ENCODE results near the gene DCAF11.

Gene DCAF11

DNA sequence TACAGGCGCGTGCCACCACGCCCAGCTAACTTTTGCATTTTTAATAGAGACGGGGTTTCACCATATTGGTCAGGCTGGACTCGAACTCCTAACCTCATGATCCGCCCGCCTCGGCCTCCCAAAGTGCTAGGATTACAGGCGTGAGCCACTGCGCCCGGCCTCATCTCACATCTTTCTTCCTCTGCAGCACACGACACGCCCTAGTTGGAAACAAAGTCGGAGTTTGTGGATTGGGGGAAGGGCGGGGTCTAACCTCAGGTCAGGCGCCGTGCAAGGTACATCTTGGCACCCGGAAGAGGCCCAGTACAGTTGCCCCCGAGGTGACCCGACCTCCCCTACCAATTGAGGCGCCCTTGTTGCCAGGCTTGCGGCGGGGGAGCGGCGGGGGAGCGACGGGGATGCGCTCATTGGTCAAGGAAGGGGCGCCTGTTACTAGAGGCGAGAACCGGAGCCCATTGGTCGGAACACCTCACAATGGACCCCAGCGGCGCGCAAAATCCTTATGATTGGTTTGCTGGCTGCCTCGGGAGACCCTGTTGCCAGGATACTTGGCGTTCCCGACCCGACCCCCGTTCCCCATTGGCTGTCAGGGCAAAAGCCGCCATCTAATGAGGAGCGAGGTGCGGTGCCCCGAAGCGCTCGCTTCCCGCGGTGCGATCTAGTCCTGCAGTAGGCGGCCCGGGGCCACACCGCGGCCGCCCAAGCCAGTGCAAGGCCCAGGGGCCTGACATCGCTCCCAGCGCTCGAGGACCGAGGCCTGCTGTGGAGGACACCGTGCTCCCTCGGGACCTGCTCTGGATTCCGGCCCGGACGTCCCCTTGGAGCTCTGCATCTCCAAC is 57.1 kb downstream of the DCAF11 start, which contains the start of gene REC8 (continued):
- TF ChIP-seq ZFP3 (CRISPR knock-in tag; IDR thresholded peaks at IDR 0.05): no peak; the same call in 1 of the 2 replicates
- 0 out of 2 replicates have a peak, but pooled peaks have one; percentile 55 for TF ChIP-seq SNAI2 (CRISPR knock-in tag; IDR thresholded peaks at IDR 0.05)
- peak; percentile 66; the same call in 1 of the 2 replicates for TF ChIP-seq ESRRG (CRISPR knock-in tag; IDR thresholded peaks at IDR 0.05)
- TF ChIP-seq, protein P1, sequence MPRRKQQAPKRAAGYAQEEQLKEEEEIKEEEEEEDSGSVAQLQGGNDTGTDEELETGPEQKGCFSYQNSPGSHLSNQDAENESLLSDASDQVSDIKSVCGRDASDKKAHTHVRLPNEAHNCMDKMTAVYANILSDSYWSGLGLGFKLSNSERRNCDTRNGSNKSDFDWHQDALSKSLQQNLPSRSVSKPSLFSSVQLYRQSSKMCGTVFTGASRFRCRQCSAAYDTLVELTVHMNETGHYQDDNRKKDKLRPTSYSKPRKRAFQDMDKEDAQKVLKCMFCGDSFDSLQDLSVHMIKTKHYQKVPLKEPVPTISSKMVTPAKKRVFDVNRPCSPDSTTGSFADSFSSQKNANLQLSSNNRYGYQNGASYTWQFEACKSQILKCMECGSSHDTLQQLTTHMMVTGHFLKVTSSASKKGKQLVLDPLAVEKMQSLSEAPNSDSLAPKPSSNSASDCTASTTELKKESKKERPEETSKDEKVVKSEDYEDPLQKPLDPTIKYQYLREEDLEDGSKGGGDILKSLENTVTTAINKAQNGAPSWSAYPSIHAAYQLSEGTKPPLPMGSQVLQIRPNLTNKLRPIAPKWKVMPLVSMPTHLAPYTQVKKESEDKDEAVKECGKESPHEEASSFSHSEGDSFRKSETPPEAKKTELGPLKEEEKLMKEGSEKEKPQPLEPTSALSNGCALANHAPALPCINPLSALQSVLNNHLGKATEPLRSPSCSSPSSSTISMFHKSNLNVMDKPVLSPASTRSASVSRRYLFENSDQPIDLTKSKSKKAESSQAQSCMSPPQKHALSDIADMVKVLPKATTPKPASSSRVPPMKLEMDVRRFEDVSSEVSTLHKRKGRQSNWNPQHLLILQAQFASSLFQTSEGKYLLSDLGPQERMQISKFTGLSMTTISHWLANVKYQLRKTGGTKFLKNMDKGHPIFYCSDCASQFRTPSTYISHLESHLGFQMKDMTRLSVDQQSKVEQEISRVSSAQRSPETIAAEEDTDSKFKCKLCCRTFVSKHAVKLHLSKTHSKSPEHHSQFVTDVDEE (CRISPR knock-in tag; IDR thresholded peaks at IDR 0.05): no peak
- TF ChIP-seq PPARA (CRISPR knock-in tag; IDR thresholded peaks at IDR 0.05; ENCODE audit: borderline replicate concordance): no peak
- TF ChIP-seq, protein P2, sequence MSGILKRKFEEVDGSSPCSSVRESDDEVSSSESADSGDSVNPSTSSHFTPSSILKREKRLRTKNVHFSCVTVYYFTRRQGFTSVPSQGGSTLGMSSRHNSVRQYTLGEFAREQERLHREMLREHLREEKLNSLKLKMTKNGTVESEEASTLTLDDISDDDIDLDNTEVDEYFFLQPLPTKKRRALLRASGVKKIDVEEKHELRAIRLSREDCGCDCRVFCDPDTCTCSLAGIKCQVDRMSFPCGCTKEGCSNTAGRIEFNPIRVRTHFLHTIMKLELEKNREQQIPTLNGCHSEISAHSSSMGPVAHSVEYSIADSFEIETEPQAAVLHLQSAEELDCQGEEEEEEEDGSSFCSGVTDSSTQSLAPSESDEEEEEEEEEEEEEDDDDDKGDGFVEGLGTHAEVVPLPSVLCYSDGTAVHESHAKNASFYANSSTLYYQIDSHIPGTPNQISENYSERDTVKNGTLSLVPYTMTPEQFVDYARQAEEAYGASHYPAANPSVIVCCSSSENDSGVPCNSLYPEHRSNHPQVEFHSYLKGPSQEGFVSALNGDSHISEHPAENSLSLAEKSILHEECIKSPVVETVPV (CRISPR knock-in tag; IDR thresholded peaks at IDR 0.05): no peak
- TF ChIP-seq ZNF565 (CRISPR knock-in tag; conservative IDR thresholded peaks at IDR 0.05; ENCODE audit: low read depth): peak; percentile 36; the same call in 1 of the 2 replicates
- TF ChIP-seq TCF4 (CRISPR knock-in tag; IDR thresholded peaks at IDR 0.05; ENCODE audit: borderline replicate concordance): no peak
- peak; percentile 81; the same call in 1 of the 2 replicates for TF ChIP-seq CSDC2 (CRISPR knock-in tag; IDR thresholded peaks at IDR 0.05)
- TF ChIP-seq ZFP30 (CRISPR knock-in tag; IDR thresholded peaks at IDR 0.05): 0 out of 2 replicates have a peak, but pooled peaks have one; percentile 13
- TF ChIP-seq BACH2 (CRISPR knock-in tag; IDR thresholded peaks at IDR 0.05; ENCODE audit: borderline replicate concordance): no peak

DNA sequence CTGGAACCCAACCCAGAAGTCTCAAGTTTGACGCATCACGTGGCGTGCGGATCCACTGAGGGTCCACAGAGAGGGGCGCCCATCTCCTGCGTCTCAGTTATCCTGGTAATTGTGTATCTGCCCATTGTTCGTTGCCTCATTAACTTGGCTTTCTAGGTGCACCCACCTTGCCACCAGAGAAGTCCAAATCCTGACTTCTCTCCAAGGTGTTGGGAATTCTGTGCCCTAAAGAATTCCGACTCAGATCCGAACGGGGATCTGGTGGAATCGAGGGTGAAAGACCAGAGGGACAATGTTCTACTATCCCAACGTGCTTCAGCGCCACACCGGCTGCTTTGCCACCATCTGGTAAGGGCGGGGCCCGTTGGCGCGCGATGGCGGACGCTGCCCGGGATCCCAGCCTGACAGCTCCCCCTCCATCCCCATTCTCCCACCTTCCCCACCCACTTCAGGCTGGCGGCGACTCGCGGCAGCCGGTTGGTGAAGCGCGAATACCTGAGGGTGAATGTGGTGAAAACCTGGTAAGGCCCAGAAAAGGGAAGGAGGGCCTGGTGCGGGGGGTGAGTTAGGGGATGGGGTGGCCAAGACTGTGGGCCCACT is 57.8 kb downstream of the DCAF11 start:
- no peak; the same call in none of the 3 replicates for ATAC-seq

More for the DNA sequence above, 57.8 kb downstream of the DCAF11 start:
- TF ChIP-seq TOX (CRISPR knock-in tag; IDR thresholded peaks at IDR 0.05; ENCODE audit: borderline replicate concordance): no peak
- TF ChIP-seq BACH2 (CRISPR knock-in tag; IDR thresholded peaks at IDR 0.05; ENCODE audit: borderline replicate concordance): no peak
- TF ChIP-seq, protein P3, sequence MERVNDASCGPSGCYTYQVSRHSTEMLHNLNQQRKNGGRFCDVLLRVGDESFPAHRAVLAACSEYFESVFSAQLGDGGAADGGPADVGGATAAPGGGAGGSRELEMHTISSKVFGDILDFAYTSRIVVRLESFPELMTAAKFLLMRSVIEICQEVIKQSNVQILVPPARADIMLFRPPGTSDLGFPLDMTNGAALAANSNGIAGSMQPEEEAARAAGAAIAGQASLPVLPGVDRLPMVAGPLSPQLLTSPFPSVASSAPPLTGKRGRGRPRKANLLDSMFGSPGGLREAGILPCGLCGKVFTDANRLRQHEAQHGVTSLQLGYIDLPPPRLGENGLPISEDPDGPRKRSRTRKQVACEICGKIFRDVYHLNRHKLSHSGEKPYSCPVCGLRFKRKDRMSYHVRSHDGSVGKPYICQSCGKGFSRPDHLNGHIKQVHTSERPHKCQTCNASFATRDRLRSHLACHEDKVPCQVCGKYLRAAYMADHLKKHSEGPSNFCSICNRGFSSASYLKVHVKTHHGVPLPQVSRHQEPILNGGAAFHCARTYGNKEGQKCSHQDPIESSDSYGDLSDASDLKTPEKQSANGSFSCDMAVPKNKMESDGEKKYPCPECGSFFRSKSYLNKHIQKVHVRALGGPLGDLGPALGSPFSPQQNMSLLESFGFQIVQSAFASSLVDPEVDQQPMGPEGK (CRISPR knock-in tag; IDR thresholded peaks at IDR 0.05; ENCODE audit: borderline replicate concordance): no peak
- no peak for TF ChIP-seq TCF4 (CRISPR knock-in tag; IDR thresholded peaks at IDR 0.05; ENCODE audit: borderline replicate concordance)
- TF ChIP-seq ZFP3 (CRISPR knock-in tag; IDR thresholded peaks at IDR 0.05): no peak
- TF ChIP-seq, protein P2 (CRISPR knock-in tag; IDR thresholded peaks at IDR 0.05): no peak
- TF ChIP-seq GLIS3 (CRISPR knock-in tag; IDR thresholded peaks at IDR 0.05): no peak
- no peak for TF ChIP-seq ESRRG (CRISPR knock-in tag; IDR thresholded peaks at IDR 0.05)
- no peak for TF ChIP-seq ARNTL (CRISPR knock-in tag; IDR thresholded peaks at IDR 0.05; ENCODE audit: borderline replicate concordance, low read depth)
- no peak for TF ChIP-seq OSR1 (CRISPR knock-in tag; IDR thresholded peaks at IDR 0.05)
- TF ChIP-seq, protein P4, sequence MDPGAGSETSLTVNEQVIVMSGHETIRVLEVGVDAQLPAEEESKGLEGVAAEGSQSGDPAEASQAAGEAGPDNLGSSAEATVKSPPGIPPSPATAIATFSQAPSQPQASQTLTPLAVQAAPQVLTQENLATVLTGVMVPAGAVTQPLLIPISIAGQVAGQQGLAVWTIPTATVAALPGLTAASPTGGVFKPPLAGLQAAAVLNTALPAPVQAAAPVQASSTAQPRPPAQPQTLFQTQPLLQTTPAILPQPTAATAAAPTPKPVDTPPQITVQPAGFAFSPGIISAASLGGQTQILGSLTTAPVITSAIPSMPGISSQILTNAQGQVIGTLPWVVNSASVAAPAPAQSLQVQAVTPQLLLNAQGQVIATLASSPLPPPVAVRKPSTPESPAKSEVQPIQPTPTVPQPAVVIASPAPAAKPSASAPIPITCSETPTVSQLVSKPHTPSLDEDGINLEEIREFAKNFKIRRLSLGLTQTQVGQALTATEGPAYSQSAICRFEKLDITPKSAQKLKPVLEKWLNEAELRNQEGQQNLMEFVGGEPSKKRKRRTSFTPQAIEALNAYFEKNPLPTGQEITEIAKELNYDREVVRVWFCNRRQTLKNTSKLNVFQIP (CRISPR knock-in tag; IDR thresholded peaks at IDR 0.05; ENCODE audit: borderline replicate concordance, low read depth): no peak
- TF ChIP-seq CSDC2 (CRISPR knock-in tag; IDR thresholded peaks at IDR 0.05): no peak
- TF ChIP-seq ZFP30 (CRISPR knock-in tag; IDR thresholded peaks at IDR 0.05): no peak
- TF ChIP-seq, protein P5, sequence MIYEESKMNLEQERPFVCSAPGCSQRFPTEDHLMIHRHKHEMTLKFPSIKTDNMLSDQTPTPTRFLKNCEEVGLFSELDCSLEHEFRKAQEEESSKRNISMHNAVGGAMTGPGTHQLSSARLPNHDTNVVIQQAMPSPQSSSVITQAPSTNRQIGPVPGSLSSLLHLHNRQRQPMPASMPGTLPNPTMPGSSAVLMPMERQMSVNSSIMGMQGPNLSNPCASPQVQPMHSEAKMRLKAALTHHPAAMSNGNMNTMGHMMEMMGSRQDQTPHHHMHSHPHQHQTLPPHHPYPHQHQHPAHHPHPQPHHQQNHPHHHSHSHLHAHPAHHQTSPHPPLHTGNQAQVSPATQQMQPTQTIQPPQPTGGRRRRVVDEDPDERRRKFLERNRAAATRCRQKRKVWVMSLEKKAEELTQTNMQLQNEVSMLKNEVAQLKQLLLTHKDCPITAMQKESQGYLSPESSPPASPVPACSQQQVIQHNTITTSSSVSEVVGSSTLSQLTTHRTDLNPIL (CRISPR knock-in tag; IDR thresholded peaks at IDR 0.05; ENCODE audit: low read depth): no peak
- TF ChIP-seq, protein P1 (CRISPR knock-in tag; IDR thresholded peaks at IDR 0.05): no peak
